GM12892 (cell line): ENCODE measurements around the gene NOS1.
"Not testable (repeated sequence)": the region's sequence is repeated elsewhere in the genome, so short reads cannot be mapped to it uniquely, and the experiment has no call there.

Experiments
- POLR2A ChIP-seq: IDR thresholded peaks from 2 replicates; pipeline ENCODE4 v1.6.1; 2011; ENCODE audit warnings: low read depth, low read length, control low read depth
- POLR2AphosphoS5 ChIP-seq: IDR thresholded peaks from 2 replicates; pipeline ENCODE4 v1.6.1; 2011; ENCODE audit warnings: low read depth, low read length, control low read depth

- TF ChIP-seq POLR2AphosphoS5, POLR2A: not testable (repeated sequence)
Observed at GRCh38 chr12:117181468-117181843, 180.0 kb downstream of the NOS1 start.
